GM12878 (cell line): ENCODE results near the gene TRIM49D1.

Source experiments
- BRCA1 ChIP-seq: IDR thresholded peaks from 2 replicates; pipeline ENCODE4 v1.6.1; 2011; ENCODE audit warnings: low read depth, low read length, improper control_type of control experiment
- CREB1 ChIP-seq: IDR thresholded peaks from 2 replicates; pipeline ENCODE4 v1.6.1; 2012; ENCODE audit warnings: low read depth, mild to moderate bottlenecking, inconsistent platforms
- PML ChIP-seq: IDR thresholded peaks from 2 replicates; pipeline ENCODE4 v1.6.1; 2012; ENCODE audit warnings: low read length, inconsistent platforms
- POLR2A ChIP-seq: IDR thresholded peaks from 2 replicates; pipeline ENCODE4 v1.6.1; 2011; ENCODE audit warnings: low read depth, mild to moderate bottlenecking, low read length
- POLR2AphosphoS5 ChIP-seq: IDR thresholded peaks from 2 replicates; pipeline ENCODE4 v1.6.1; 2011; ENCODE audit warnings: mild to moderate bottlenecking, low read length, inconsistent platforms
- TCF7 ChIP-seq: IDR thresholded peaks from 2 replicates; pipeline ENCODE4 v1.6.1; 2014; ENCODE audit warnings: antibody characterized with exemption, borderline replicate concordance
- ZNF274 ChIP-seq: IDR thresholded peaks from one replicate; pipeline ENCODE4 v1.8.0; 2011; ENCODE audit not compliant: insufficient read length, insufficient read depth
- ZZZ3 ChIP-seq: IDR thresholded peaks from 2 replicates; pipeline ENCODE4 v1.6.1; 2011; ENCODE audit warnings: low read depth; ENCODE audit not compliant: control insufficient read depth, insufficient read length
- TF ChIP-seq, protein P1 (sequence below), 3 experiments: IDR thresholded peaks in 2 of 3; conservative IDR thresholded peaks in 1 of 3; 2 replicates each; pipeline ENCODE4 v1.5.1; 2011; ENCODE audit warnings: low read depth in 3 of 3, low read length in 3 of 3, mild to moderate bottlenecking in 3 of 3, control low read depth in 2 of 3, moderate library complexity in 2 of 3, inconsistent platforms in 1 of 3, mixed read lengths in 1 of 3; ENCODE audit not compliant: control insufficient read depth in 2 of 3, insufficient read depth in 1 of 3; ENCODE audit errors: extremely low read depth in 1 of 3
- TF ChIP-seq, protein P2 (sequence below): IDR thresholded peaks from 2 replicates; pipeline ENCODE4 v1.6.1; 2012; ENCODE audit warnings: mild to moderate bottlenecking, low read depth, low read length
- TF ChIP-seq, protein P3 (sequence below): IDR thresholded peaks from 2 replicates; pipeline ENCODE4 v1.6.1; 2011; ENCODE audit warnings: low read depth, mild to moderate bottlenecking, low read length, moderate library complexity, borderline replicate concordance; ENCODE audit errors: extremely low read depth

DNA sequence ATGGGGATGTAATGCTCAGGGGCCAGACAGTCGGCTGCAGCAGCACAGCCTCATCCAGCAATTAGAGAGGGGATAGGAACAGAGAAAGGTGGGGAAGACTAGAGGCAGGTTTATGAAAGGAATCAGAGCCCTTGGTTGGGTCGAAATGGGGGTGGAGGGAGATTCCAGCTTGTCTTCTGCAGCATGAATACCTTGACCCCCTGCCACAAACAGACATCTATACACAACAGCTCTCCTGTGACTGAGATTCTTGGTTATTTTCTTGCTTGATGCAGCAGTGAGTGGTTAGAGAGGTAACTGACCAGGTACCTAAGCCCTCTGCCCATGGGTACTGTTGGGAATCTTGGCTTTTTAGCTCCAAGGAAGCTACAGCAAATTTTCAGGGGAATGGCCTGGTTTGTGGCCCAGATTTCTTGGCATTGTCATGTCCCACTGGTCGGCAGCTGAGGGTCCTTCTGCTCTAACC lies at the start of gene TRIM49D1:
- TF ChIP-seq TCF7 (no peak), PML (no peak), ZZZ3 (no peak), POLR2AphosphoS5 (no peak), BRCA1 (no peak), CREB1 (no peak), POLR2A (no peak), ZNF274 (no peak)
- TF ChIP-seq, protein P1, sequence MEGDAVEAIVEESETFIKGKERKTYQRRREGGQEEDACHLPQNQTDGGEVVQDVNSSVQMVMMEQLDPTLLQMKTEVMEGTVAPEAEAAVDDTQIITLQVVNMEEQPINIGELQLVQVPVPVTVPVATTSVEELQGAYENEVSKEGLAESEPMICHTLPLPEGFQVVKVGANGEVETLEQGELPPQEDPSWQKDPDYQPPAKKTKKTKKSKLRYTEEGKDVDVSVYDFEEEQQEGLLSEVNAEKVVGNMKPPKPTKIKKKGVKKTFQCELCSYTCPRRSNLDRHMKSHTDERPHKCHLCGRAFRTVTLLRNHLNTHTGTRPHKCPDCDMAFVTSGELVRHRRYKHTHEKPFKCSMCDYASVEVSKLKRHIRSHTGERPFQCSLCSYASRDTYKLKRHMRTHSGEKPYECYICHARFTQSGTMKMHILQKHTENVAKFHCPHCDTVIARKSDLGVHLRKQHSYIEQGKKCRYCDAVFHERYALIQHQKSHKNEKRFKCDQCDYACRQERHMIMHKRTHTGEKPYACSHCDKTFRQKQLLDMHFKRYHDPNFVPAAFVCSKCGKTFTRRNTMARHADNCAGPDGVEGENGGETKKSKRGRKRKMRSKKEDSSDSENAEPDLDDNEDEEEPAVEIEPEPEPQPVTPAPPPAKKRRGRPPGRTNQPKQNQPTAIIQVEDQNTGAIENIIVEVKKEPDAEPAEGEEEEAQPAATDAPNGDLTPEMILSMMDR (IDR thresholded peaks at IDR 0.05 in 2 of 3, conservative IDR thresholded peaks at IDR 0.05 in 1 of 3; ENCODE audit: control insufficient read depth in 2 of 3, extremely low read depth in 1 of 3, insufficient read depth in 1 of 3, low read depth in 3 of 3, low read length in 3 of 3), result no peak
- TF ChIP-seq, protein P2, sequence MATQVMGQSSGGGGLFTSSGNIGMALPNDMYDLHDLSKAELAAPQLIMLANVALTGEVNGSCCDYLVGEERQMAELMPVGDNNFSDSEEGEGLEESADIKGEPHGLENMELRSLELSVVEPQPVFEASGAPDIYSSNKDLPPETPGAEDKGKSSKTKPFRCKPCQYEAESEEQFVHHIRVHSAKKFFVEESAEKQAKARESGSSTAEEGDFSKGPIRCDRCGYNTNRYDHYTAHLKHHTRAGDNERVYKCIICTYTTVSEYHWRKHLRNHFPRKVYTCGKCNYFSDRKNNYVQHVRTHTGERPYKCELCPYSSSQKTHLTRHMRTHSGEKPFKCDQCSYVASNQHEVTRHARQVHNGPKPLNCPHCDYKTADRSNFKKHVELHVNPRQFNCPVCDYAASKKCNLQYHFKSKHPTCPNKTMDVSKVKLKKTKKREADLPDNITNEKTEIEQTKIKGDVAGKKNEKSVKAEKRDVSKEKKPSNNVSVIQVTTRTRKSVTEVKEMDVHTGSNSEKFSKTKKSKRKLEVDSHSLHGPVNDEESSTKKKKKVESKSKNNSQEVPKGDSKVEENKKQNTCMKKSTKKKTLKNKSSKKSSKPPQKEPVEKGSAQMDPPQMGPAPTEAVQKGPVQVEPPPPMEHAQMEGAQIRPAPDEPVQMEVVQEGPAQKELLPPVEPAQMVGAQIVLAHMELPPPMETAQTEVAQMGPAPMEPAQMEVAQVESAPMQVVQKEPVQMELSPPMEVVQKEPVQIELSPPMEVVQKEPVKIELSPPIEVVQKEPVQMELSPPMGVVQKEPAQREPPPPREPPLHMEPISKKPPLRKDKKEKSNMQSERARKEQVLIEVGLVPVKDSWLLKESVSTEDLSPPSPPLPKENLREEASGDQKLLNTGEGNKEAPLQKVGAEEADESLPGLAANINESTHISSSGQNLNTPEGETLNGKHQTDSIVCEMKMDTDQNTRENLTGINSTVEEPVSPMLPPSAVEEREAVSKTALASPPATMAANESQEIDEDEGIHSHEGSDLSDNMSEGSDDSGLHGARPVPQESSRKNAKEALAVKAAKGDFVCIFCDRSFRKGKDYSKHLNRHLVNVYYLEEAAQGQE, result no peak
- TF ChIP-seq, protein P3, sequence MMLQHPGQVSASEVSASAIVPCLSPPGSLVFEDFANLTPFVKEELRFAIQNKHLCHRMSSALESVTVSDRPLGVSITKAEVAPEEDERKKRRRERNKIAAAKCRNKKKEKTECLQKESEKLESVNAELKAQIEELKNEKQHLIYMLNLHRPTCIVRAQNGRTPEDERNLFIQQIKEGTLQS, result no peak
